OCI-LY1 (cell line): Measurements from ENCODE around the gene CDKAL1.

Source experiments
- EZH2 ChIP-seq: fragments of 200-600 bp; sonication (generic), shearing (Covaris generic); IDR thresholded peaks from 2 replicates; pipeline ENCODE4 v1.8.0; 2017; ENCODE audit warnings: borderline replicate concordance, mixed run types, mild to moderate bottlenecking, antibody characterized with exemption, low read length, moderate library complexity, mixed read lengths
- TF ChIP-seq, protein P1 (sequence below): fragments of 200-600 bp; sonication (generic), shearing (Covaris generic); IDR thresholded peaks from 2 replicates; pipeline ENCODE4 v1.5.1; 2017; ENCODE audit warnings: mild to moderate bottlenecking, antibody characterized with exemption, low read length, moderate library complexity, mixed read lengths

DNA sequence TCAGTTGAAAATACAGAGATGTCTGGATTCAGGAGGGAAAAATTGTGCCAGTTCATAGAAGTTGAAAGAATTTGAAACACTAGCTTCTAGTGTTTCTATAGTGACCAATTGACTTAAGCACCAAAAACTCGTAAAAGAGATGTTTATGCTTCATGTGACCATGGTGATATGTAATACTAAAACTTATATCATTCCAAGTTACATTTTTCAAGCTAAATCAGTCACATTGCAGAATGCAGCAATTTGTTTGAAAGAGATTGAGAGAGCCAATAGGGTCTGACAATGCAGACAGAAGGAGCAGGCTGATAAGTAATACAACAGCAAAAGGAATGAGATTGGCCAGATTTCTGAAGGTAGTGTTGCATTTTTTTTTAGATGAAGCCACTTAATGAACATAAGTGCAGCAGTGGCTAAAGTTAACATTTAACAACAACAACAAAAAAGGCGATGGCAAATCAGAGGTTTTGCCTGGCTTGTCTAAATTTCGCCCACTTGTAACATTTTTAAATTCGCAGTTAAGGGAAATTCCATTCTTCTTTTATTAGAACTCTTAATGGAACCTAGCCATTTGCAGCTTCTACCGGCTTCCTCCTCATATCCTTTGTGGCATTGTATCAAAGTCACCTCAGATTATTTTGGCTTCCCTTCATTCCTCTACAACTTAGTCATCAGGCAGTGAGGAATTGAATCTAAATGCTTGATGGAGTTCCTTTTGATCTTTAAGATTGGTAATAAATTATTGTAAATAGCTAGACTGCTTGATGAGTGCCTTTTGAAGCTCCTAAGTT lies 575.3 kb downstream of the CDKAL1 start:
- TF ChIP-seq, protein P1, sequence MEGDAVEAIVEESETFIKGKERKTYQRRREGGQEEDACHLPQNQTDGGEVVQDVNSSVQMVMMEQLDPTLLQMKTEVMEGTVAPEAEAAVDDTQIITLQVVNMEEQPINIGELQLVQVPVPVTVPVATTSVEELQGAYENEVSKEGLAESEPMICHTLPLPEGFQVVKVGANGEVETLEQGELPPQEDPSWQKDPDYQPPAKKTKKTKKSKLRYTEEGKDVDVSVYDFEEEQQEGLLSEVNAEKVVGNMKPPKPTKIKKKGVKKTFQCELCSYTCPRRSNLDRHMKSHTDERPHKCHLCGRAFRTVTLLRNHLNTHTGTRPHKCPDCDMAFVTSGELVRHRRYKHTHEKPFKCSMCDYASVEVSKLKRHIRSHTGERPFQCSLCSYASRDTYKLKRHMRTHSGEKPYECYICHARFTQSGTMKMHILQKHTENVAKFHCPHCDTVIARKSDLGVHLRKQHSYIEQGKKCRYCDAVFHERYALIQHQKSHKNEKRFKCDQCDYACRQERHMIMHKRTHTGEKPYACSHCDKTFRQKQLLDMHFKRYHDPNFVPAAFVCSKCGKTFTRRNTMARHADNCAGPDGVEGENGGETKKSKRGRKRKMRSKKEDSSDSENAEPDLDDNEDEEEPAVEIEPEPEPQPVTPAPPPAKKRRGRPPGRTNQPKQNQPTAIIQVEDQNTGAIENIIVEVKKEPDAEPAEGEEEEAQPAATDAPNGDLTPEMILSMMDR, result no peak
- no peak for TF ChIP-seq EZH2
